HepG2 (cell line): ENCODE data around the gene GNAT2. TPM values are rescaled to one million over a fixed set of nuclear protein-coding genes. Genes with fewer than 3 reads are reported as not detected.
A peak's percentile ranks its signal among the peaks of the same experiment; 100 is the strongest.

Experiments
- HNF4G ChIP-seq, 2 experiments: sonication (generic) in 1 of 2; formaldehyde crosslinking in 1 of 2; IDR thresholded peaks; 2 replicates each; pipeline versions ENCODE4 v1.4.0 to v1.6.1; 2011 to 2020; ENCODE audit warnings: borderline replicate concordance in 2 of 2, low read depth in 2 of 2, mild to moderate bottlenecking in 2 of 2, low read length in 1 of 2, missing genetic modification reagents in 1 of 2, moderate library complexity in 1 of 2
- PHF21A ChIP-seq: sonication (generic); formaldehyde crosslinking; IDR thresholded peaks from 2 replicates; pipeline ENCODE4 v1.5.0; 2020; ENCODE audit warnings: mild to moderate bottlenecking, missing genetic modification reagents
- REPIN1 ChIP-seq: sonication (generic); formaldehyde crosslinking; IDR thresholded peaks from 2 replicates; pipeline ENCODE4 v1.8.0; 2022; ENCODE audit warnings: missing genetic modification reagents, low read depth, mild to moderate bottlenecking, borderline replicate concordance
- ZMYM4 ChIP-seq: sonication (generic); formaldehyde crosslinking; IDR thresholded peaks from 2 replicates; pipeline ENCODE4 v1.8.1; 2023; ENCODE audit warnings: mild to moderate bottlenecking, missing genetic modification reagents
- ZZZ3 ChIP-seq: sonication (generic); formaldehyde crosslinking; IDR thresholded peaks from 2 replicates; pipeline ENCODE4 v1.4.0; 2020; ENCODE audit warnings: missing genetic modification reagents, mild to moderate bottlenecking, borderline replicate concordance
- polyA plus RNA-seq, 8 experiments: library from polyadenylated mRNA; depleted of rRNA in 3 of 8; stranded (reverse) in 7 of 8; unstranded in 1 of 8; fragments of >200 nt; fragmentation: Illumina TruSeq in 4 of 8; extraction: Trizol in 4 of 8; gene quantifications; 2 replicates each; pipeline versions ENCODE4 v1.2.1 to v1.2.3, GENCODE V29; 2011 to 2016; ENCODE audit warnings: low read depth in 4 of 8, missing spikeins in 1 of 8, mixed read lengths in 1 of 8; ENCODE audit not compliant: insufficient read depth in 1 of 8
- total RNA-seq, 5 experiments: library from RNA; depleted of rRNA; stranded (reverse); fragments of >200 nt; fragmentation: Illumina TruSeq; extraction: Trizol; gene quantifications; 2 replicates each; pipeline ENCODE4 v1.2.3, GENCODE V29; 2016; ENCODE audit warnings: low read depth in 1 of 5
- TF ChIP-seq, protein P1 (sequence below), 2 experiments: IDR thresholded peaks; 2 replicates each; pipeline ENCODE4 v1.6.1; 2011 to 2012; ENCODE audit warnings: low read length in 2 of 2, borderline replicate concordance in 1 of 2, low read depth in 1 of 2, mild to moderate bottlenecking in 1 of 2, moderate library complexity in 1 of 2
- TF ChIP-seq, protein P2 (sequence below): IDR thresholded peaks from 2 replicates; pipeline ENCODE4 v1.6.1; 2018; ENCODE audit warnings: missing genetic modification reagents
- TF ChIP-seq, protein P3 (sequence below): sonication (generic); formaldehyde crosslinking; IDR thresholded peaks from 2 replicates; pipeline ENCODE4 v1.4.0; 2020; ENCODE audit warnings: missing genetic modification reagents

Gene GNAT2
- total and polyA plus RNA-seq, 2 of the 13 experiments (the other 11 are each of a cell fraction or from before 2014, with no cell fraction given), result 0.08 to 0.20 TPM

DNA sequence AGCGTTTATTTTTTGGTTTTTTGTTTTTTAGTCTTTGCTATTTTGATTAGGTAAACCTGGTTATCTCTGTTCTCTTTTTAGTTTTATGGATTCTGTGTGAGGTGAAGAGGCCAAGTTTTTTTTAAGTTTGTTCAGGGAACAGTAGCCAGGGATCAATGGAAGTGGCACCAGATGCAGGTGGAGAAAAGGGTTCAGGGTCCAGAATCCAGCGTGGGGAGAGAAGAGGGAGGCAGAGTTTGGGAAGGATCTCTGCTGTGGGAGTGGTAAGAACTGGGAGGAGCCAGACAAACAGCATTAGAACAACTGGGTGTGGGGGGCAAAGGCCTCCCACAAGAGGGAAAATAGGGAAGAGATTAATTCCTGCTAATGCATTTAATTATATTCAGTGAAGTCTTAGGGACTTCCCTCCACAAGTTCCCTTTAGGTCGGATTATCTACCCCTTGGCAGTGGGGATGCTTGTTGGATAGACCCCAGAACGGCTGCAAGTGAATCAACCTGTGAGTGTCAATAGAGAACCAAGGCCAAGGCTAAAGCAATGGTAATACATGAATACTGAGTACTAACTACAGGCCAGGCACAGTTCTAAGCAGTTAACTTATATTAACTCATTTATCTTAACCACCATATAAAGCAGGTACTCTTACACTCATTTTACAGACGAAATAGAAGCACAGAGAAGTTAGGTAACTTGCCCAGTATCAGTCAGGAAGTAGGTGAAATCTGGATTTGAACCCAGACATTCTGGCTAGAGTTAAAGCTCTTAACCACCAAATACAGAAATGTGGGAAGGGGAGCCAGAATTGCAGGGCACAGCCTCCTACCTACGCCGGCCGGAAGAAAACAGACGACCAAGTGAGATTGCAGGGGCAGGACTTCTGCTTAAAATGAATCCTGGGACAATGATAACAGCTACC, 498 bp downstream of the GNAT2 start (continued):
- TF ChIP-seq HNF4G (IDR thresholded peaks at IDR 0.05; ENCODE audit: borderline replicate concordance, low read depth, low read length) (peak; percentile 48; the same call in 1 of the 2 replicates), HNF4G (CRISPR knock-in tag; IDR thresholded peaks at IDR 0.05; ENCODE audit: borderline replicate concordance, low read depth) (no peak; the same call in 1 of the 2 replicates), PHF21A (CRISPR knock-in tag) (0 out of 2 replicates have a peak, but pooled peaks have one; percentile 44), REPIN1 (CRISPR knock-in tag) (0 out of 2 replicates have a peak, but pooled peaks have one; percentile 29), ZMYM4 (CRISPR knock-in tag) (peak; percentile 59; the same call in 1 of the 2 replicates), ZZZ3 (CRISPR knock-in tag) (0 out of 2 replicates have a peak, but pooled peaks have one; percentile 19)
- TF ChIP-seq, protein P1, sequence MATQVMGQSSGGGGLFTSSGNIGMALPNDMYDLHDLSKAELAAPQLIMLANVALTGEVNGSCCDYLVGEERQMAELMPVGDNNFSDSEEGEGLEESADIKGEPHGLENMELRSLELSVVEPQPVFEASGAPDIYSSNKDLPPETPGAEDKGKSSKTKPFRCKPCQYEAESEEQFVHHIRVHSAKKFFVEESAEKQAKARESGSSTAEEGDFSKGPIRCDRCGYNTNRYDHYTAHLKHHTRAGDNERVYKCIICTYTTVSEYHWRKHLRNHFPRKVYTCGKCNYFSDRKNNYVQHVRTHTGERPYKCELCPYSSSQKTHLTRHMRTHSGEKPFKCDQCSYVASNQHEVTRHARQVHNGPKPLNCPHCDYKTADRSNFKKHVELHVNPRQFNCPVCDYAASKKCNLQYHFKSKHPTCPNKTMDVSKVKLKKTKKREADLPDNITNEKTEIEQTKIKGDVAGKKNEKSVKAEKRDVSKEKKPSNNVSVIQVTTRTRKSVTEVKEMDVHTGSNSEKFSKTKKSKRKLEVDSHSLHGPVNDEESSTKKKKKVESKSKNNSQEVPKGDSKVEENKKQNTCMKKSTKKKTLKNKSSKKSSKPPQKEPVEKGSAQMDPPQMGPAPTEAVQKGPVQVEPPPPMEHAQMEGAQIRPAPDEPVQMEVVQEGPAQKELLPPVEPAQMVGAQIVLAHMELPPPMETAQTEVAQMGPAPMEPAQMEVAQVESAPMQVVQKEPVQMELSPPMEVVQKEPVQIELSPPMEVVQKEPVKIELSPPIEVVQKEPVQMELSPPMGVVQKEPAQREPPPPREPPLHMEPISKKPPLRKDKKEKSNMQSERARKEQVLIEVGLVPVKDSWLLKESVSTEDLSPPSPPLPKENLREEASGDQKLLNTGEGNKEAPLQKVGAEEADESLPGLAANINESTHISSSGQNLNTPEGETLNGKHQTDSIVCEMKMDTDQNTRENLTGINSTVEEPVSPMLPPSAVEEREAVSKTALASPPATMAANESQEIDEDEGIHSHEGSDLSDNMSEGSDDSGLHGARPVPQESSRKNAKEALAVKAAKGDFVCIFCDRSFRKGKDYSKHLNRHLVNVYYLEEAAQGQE (IDR thresholded peaks at IDR 0.05; ENCODE audit: borderline replicate concordance in 1 of 2, low read depth in 1 of 2, low read length in 2 of 2), result peak in 1 of 2 experiments; percentile 11; a peak in 1 of 4 replicates
- TF ChIP-seq, protein P2, sequence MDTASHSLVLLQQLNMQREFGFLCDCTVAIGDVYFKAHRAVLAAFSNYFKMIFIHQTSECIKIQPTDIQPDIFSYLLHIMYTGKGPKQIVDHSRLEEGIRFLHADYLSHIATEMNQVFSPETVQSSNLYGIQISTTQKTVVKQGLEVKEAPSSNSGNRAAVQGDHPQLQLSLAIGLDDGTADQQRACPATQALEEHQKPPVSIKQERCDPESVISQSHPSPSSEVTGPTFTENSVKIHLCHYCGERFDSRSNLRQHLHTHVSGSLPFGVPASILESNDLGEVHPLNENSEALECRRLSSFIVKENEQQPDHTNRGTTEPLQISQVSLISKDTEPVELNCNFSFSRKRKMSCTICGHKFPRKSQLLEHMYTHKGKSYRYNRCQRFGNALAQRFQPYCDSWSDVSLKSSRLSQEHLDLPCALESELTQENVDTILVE (CRISPR knock-in tag), result no peak; the same call in 1 of the 2 replicates
- TF ChIP-seq, protein P3, sequence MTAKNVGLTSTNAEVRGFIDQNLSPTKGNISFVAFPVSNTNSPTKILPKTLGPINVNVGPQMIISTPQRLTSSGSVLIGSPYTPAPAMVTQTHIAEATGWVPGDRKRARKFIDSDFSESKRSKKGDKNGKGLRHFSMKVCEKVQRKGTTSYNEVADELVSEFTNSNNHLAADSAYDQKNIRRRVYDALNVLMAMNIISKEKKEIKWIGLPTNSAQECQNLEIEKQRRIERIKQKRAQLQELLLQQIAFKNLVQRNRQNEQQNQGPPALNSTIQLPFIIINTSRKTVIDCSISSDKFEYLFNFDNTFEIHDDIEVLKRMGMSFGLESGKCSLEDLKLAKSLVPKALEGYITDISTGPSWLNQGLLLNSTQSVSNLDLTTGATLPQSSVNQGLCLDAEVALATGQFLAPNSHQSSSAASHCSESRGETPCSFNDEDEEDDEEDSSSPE (CRISPR knock-in tag), result no peak
